K562 treated with DMSO at 1 percent for 4 hours (cell line): ENCODE results near the gene RAB11FIP4. TPM values are rescaled to one million over a fixed set of nuclear protein-coding genes. Genes with fewer than 3 reads are reported as not detected.

Experiments
- total RNA-seq: library from RNA; unstranded; fragments of 300-600 nt; gene quantifications from 2 replicates; pipeline ENCODE4 v1.2.3, GENCODE V29; 2022; ENCODE audit not compliant: insufficient read depth

RAB11FIP4 gene
- total RNA-seq = 8.5 and 9.2 TPM in 2 replicates

GRCh38 chr17:31391496-31391949, at the start of gene RAB11FIP4:
RAB11FIP4 (plus strand) TSS chr17:31391675; CDS start chr17:31391853, 178 bp downstream.

Other genes with a start within 250 kb of the RAB11FIP4 start
- 0.73 TPM in 1 of 2 replicates, not detected in the other for gene OMG, start 94.4 kb upstream of the RAB11FIP4 start, total RNA-seq
- 7.6 and 8.5 TPM in 2 replicates for gene EVI2B, start 77.6 kb upstream of the RAB11FIP4 start, total RNA-seq
- not detected in 2 replicates for gene EVI2A, start 70.1 kb upstream of the RAB11FIP4 start, total RNA-seq